HG03571 (cell line): ENCODE measurements around the gene SPI1.

ENCODE experiments used
- ATAC-seq: cut with Tn5 transposase; IDR thresholded peaks from one replicate; pipeline ENCODE4 v1.9.1; 2021; ENCODE audit not compliant: unreplicated experiment

Gene SPI1

GRCh38 chr11:47378010-47378835, at the start of gene SPI1:
TSS of gene SPI1 (minus strand) at chr11:47378547. CDS start at chr11:47378353, 194 bp downstream.
- peak; percentile 74 for ATAC-seq

GRCh38 chr11:47426062-47426956, 48.0 kb upstream of the SPI1 start, which contains the start of gene PSMC3:
TSS of gene PSMC3 (minus strand) at chr11:47426439. CDS start at chr11:47426279, 160 bp downstream.
- peak; percentile 85 for ATAC-seq

- ATAC-seq, result no peak
Observed at GRCh38 chr11:47425611-47426010, 47.3 kb upstream of the SPI1 start.

GRCh38 chr11:47418454-47419259, 40.3 kb upstream of the SPI1 start:
- no peak for ATAC-seq

GRCh38 chr11:47417712-47418111, 39.4 kb upstream of the SPI1 start:
- ATAC-seq, result no peak

GRCh38 chr11:47415949-47416472, 37.7 kb upstream of the SPI1 start:
- no peak for ATAC-seq

GRCh38 chr11:47415091-47415854, 36.9 kb upstream of the SPI1 start:
- ATAC-seq, result no peak

GRCh38 chr11:47414685-47415070, 36.3 kb upstream of the SPI1 start:
- no peak for ATAC-seq

- no peak for ATAC-seq
Observed at GRCh38 chr11:47413908-47414684, 35.7 kb upstream of the SPI1 start.

GRCh38 chr11:47413351-47413750, 35.0 kb upstream of the SPI1 start:
- no peak for ATAC-seq

GRCh38 chr11:47411884-47412746, 33.8 kb upstream of the SPI1 start:
- ATAC-seq, result no peak

GRCh38 chr11:47410370-47411264, 32.3 kb upstream of the SPI1 start:
- ATAC-seq, result no peak

GRCh38 chr11:47409440-47410369, 31.4 kb upstream of the SPI1 start:
- ATAC-seq, result no peak

- ATAC-seq, result peak; percentile 4
Observed at GRCh38 chr11:47408598-47409439, 30.5 kb upstream of the SPI1 start.
